Hepatocyte (in vitro differentiated cells): ENCODE data around the gene CHRNB1. TPM values are rescaled to one million over a fixed set of nuclear protein-coding genes. Genes with fewer than 3 reads are reported as not detected.

Source experiments
- DNase-seq: peaks from one replicate; pipeline ENCODE4 v3.0.0-alpha.2; 2016; ENCODE audit warnings: low spot score
- H2AFZ ChIP-seq: fragments of 200-600 bp; sonication (generic); 2 replicates; pipeline ENCODE4 v1.6.0; 2016; ENCODE audit warnings: antibody characterized with exemption, mild to moderate bottlenecking
- H3K27ac ChIP-seq: fragments of 200-600 bp; sonication (generic); 2 replicates; pipeline ENCODE4 v1.5.1; 2016; ENCODE audit warnings: mild to moderate bottlenecking
- H3K27me3 ChIP-seq: fragments of 200-600 bp; sonication (generic); 2 replicates; pipeline ENCODE4 v1.6.1; 2016
- H3K36me3 ChIP-seq: fragments of 200-600 bp; sonication (generic); replicated peaks from 2 replicates; pipeline ENCODE4 v1.5.1; 2016; ENCODE audit warnings: low read depth; ENCODE audit not compliant: insufficient read depth
- H3K4me1 ChIP-seq: fragments of 200-600 bp; sonication (generic); 2 replicates; pipeline ENCODE4 v1.5.1; 2016; ENCODE audit warnings: mild to moderate bottlenecking, moderate library complexity; ENCODE audit not compliant: insufficient read depth
- H3K4me2 ChIP-seq: fragments of 200-600 bp; sonication (generic); 2 replicates; pipeline ENCODE4 v1.6.0; 2016
- H3K4me3 ChIP-seq: fragments of 200-600 bp; sonication (generic); 2 replicates; pipeline ENCODE4 v1.5.1; 2016; ENCODE audit warnings: mild to moderate bottlenecking
- H3K79me2 ChIP-seq: fragments of 200-600 bp; sonication (generic); 2 replicates; pipeline ENCODE4 v1.6.0; 2017; ENCODE audit warnings: mild to moderate bottlenecking
- H3K9me2 ChIP-seq: fragments of 200-600 bp; sonication (generic); replicated peaks from 2 replicates; pipeline ENCODE4 v1.6.0; 2017; ENCODE audit warnings: mild to moderate bottlenecking; ENCODE audit not compliant: insufficient read depth
- H3K9me3 ChIP-seq: fragments of 200-600 bp; sonication (generic); 2 replicates; pipeline ENCODE4 v1.5.1; 2016; ENCODE audit warnings: low read depth, mild to moderate bottlenecking
- H4K20me1 ChIP-seq: fragments of 200-600 bp; sonication (generic); 2 replicates; pipeline ENCODE4 v1.6.0; 2016; ENCODE audit warnings: mild to moderate bottlenecking; ENCODE audit not compliant: insufficient read depth, poor library complexity, severe bottlenecking
- EZH2 ChIP-seq: fragments of 200-600 bp; sonication (generic); IDR thresholded peaks from 2 replicates; pipeline ENCODE4 v1.6.1; 2016; ENCODE audit warnings: antibody characterized with exemption, mild to moderate bottlenecking, borderline replicate concordance
- EZH2phosphoT487 ChIP-seq: fragments of 200-600 bp; sonication (generic); IDR thresholded peaks from one replicate; pipeline ENCODE4 v1.6.1; 2018; ENCODE audit warnings: antibody characterized with exemption, mild to moderate bottlenecking, low read depth, moderate library complexity; ENCODE audit not compliant: unreplicated experiment, severe bottlenecking
- WGBS: methylation state at CpG from one replicate; pipeline ENCODE4 v1.1.6; 2016; ENCODE audit warnings: low lambda C conversion rate; ENCODE audit errors: missing lambda C conversion rate; 5-methylcytosine and 5-hydroxymethylcytosine counted together
- polyA plus RNA-seq: library from polyadenylated mRNA; unstranded; fragments of >200 nt; fragmentation: Nextera tagmentation; extraction: Ambion mirVana; gene quantifications from 2 replicates; pipeline ENCODE4 v1.2.1, GENCODE V29; 2016
- total RNA-seq: library from RNA; depleted of rRNA; stranded (reverse); fragments of >200 nt; gene quantifications from 2 replicates; pipeline ENCODE4 v1.2.3, GENCODE V29; 2014
- TF ChIP-seq, protein P1 (sequence below): fragments of 200-600 bp; sonication (generic); IDR thresholded peaks from 2 replicates; pipeline ENCODE4 v1.5.1; 2016; ENCODE audit warnings: antibody characterized with exemption, mild to moderate bottlenecking; ENCODE audit not compliant: poor library complexity

The CHRNB1 gene
- total and polyA plus RNA-seq, 2 experiments from 2014 or later = 10.9 to 17.5 TPM

DNA sequence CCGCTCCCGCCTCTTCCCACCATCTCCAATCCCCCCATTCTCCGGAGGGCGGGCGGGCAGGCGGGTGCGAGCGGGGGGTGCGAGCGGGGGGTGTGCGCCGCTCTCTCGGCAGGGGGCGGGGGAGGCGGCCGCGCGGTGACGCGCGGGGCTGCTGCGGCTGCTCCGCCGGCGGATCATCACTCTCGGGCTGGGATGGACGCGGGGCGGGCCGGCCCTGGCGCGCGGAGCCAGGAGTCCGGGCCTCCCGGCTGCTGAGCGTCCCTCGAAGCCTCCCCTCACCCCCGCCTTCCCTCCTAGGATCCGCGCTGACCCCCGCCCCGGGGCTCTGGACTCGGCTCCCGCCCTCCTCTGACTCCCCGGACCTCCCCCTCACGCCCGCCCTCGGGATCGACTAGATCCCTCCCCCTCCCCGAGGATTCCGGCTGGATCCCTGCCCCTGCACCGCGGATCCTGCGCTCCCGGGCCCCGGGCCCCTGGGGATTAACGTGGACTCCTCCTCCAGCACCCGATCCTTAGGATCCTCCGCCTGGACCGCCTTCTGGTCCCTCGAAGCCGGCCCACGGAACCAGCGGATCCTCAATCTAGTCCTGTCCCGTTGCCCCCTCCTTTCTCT is 40.0 kb upstream of the CHRNB1 start:
- 2% methylated on average over 16 of the region's 65 CpGs for WGBS
- peaks cover 9% of the 10 kb centered on the region for H3K4me1 ChIP-seq
- peak overlapping the region; percentile 50 for H3K4me3 ChIP-seq
- no peaks in the 10 kb centered on the region for H4K20me1 ChIP-seq
- peak overlapping the region; percentile 23 for H2AFZ ChIP-seq
- peak overlapping the region; percentile 63 for H3K27ac ChIP-seq
- H3K9me3 ChIP-seq = no peaks in the 10 kb centered on the region
- H3K4me2 ChIP-seq = peak overlapping the region; percentile 97
- peaks cover 19% of the 10 kb centered on the region for H3K79me2 ChIP-seq
- TF ChIP-seq, protein P1, sequence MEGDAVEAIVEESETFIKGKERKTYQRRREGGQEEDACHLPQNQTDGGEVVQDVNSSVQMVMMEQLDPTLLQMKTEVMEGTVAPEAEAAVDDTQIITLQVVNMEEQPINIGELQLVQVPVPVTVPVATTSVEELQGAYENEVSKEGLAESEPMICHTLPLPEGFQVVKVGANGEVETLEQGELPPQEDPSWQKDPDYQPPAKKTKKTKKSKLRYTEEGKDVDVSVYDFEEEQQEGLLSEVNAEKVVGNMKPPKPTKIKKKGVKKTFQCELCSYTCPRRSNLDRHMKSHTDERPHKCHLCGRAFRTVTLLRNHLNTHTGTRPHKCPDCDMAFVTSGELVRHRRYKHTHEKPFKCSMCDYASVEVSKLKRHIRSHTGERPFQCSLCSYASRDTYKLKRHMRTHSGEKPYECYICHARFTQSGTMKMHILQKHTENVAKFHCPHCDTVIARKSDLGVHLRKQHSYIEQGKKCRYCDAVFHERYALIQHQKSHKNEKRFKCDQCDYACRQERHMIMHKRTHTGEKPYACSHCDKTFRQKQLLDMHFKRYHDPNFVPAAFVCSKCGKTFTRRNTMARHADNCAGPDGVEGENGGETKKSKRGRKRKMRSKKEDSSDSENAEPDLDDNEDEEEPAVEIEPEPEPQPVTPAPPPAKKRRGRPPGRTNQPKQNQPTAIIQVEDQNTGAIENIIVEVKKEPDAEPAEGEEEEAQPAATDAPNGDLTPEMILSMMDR = no peak
- TF ChIP-seq EZH2phosphoT487 = no peak
- TF ChIP-seq EZH2 = no peak
- no peaks in the 10 kb centered on the region for H3K27me3 ChIP-seq
- no peak for DNase-seq
- no peaks in the 10 kb centered on the region for H3K9me2 ChIP-seq
- no peaks in the 10 kb centered on the region for H3K36me3 ChIP-seq

DNA sequence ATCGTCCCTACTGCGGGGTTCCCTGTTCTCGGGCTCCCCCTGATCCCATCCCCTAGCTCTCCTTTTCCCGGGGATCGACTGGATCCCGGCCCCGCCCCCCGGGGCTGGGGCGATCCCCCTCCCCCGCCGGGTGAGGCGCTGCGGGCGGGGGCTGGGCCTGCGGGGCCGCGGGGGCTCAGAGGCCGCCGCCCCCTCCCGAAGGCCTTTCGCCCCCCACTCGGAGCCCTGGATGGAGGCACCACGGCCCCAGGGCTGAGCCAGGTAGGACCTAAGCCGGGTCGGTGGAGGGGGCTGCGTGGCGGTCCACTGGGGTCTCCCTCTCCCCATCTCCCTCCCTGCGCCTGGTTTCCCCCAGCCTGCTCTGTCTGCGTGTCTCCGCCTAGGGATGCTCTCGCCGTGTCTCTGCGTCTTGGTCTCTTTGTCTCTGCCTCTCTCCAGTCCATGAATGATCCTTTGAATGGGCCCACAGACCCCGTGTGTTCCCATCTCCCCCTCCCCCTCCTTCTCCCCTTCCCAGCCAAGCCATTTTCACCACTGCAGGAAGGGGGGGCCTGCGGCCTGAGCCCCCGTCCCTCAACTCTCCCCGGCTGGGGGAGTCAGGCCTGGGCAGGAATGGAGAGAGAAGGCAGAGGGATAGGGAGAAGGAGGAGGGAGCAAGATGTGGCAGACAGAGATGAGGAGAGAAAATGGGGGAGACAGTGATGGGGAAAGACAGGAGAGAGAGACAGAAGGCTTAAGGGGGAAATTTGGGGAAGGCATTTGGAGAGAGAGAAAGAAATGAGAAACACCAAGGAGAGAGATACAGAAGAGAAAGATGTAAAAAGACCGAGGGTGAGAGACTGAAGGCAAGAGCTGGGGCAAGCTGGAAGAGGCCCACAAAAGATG is 39.3 kb upstream of the CHRNB1 start:
- H3K36me3 ChIP-seq = no peaks in the 10 kb centered on the region
- no peaks in the 10 kb centered on the region for H3K9me2 ChIP-seq
- H3K9me3 ChIP-seq = no peaks in the 10 kb centered on the region
- H3K4me3 ChIP-seq = peak overlapping the region; percentile 50
- TF ChIP-seq EZH2 = no peak
- TF ChIP-seq EZH2phosphoT487 = no peak
- TF ChIP-seq, protein P1 = no peak
- peak overlapping the region; percentile 23 for H2AFZ ChIP-seq
- H4K20me1 ChIP-seq = no peaks in the 10 kb centered on the region
- no peaks in the 10 kb centered on the region for H3K27me3 ChIP-seq
- H3K4me2 ChIP-seq = peak overlapping the region; percentile 97
- H3K79me2 ChIP-seq = peaks cover 19% of the 10 kb centered on the region
- WGBS = 17% methylated on average over 9 of the region's 38 CpGs
- DNase-seq = peak; percentile 40
- peaks cover 9% of the 10 kb centered on the region for H3K4me1 ChIP-seq
- H3K27ac ChIP-seq = peak overlapping the region; percentile 63

DNA sequence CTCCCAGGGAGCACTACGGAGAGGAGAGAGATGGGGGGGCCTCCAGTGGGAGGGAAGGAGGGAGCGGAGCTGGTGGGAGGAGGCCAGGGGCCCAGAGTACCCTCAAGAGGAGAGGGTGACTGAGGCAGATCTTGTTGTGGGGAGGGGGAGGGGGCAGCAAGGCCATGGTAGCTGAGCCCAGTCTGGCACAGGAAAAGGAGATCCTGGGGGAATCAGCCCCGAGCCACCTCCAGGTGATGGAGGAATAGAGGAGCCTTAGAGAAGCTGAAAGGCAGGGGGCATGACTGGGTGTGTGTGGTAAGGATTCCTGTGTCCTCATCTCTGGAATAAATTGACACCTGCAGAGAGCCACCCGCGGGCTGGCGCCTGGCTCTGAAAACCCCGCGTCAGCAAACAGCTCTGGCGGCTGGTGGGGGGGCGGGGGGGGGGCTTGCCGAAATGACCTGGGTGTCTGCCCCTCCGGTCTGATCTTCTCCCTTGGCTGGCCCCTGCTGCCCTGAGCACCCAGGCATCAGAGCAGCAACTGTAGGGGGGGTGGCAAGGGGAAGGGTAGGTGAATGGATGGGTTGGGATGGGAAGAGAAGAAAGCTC is 38.5 kb upstream of the CHRNB1 start:
- Histone ChIP-seq H3K36me3 (no peaks in the 10 kb centered on the region), H3K9me3 (no peaks in the 10 kb centered on the region), H3K79me2 (peaks cover 19% of the 10 kb centered on the region), H4K20me1 (no peaks in the 10 kb centered on the region), H3K4me3 (peak overlapping the region; percentile 50), H3K4me1 (peaks cover 9% of the 10 kb centered on the region), H2AFZ (no peak overlapping the region), H3K27ac (peak overlapping the region; percentile 63), H3K4me2 (peak overlapping the region; percentile 97), H3K9me2 (no peaks in the 10 kb centered on the region), H3K27me3 (no peaks in the 10 kb centered on the region)
- 42% methylated on average over 10 of the region's 12 CpGs for WGBS
- no peak for DNase-seq
- TF ChIP-seq EZH2phosphoT487 (no peak), EZH2 (no peak)
- TF ChIP-seq, protein P1 = no peak
